IMR-90 (cell line): Measurements from ENCODE around the gene TMEM38B.

Experiments used
- BHLHE40 ChIP-seq: fragments of 150-350 bp; IDR thresholded peaks from 2 replicates; pipeline ENCODE4 v1.6.1; 2016; ENCODE audit warnings: mild to moderate bottlenecking, low read depth, low read length
- CEBPB ChIP-seq: IDR thresholded peaks from 2 replicates; pipeline ENCODE4 v1.6.1; 2012; ENCODE audit warnings: low read depth, low read length, improper control_type of control experiment
- CHD1 ChIP-seq: IDR thresholded peaks from 2 replicates; pipeline ENCODE4 v1.6.1; 2012; ENCODE audit warnings: low read depth, low read length, improper control_type of control experiment
- ELK1 ChIP-seq: fragments of 150-350 bp; IDR thresholded peaks from 2 replicates; pipeline ENCODE4 v1.6.1; 2016; ENCODE audit warnings: low read depth, mild to moderate bottlenecking, low read length, moderate library complexity, borderline replicate concordance
- FOS ChIP-seq: fragments of 150-350 bp; IDR thresholded peaks from 2 replicates; pipeline ENCODE4 v1.6.1; 2016; ENCODE audit warnings: low read depth, low read length
- MAZ ChIP-seq: IDR thresholded peaks from 2 replicates; pipeline ENCODE4 v1.6.1; 2012; ENCODE audit warnings: low read depth, mild to moderate bottlenecking, low read length, improper control_type of control experiment, moderate library complexity, borderline replicate concordance
- MXI1 ChIP-seq: IDR thresholded peaks from 2 replicates; pipeline ENCODE4 v1.6.1; 2012; ENCODE audit warnings: low read depth, mild to moderate bottlenecking, low read length, moderate library complexity, borderline replicate concordance
- POLR2A ChIP-seq: IDR thresholded peaks from 2 replicates; pipeline ENCODE4 v1.6.1; 2012; ENCODE audit warnings: mild to moderate bottlenecking, low read depth, low read length
- RAD21 ChIP-seq: IDR thresholded peaks from 2 replicates; pipeline ENCODE4 v1.6.1; 2012; ENCODE audit warnings: low read length, improper control_type of control experiment
- RCOR1 ChIP-seq: IDR thresholded peaks from 2 replicates; pipeline ENCODE4 v1.6.1; 2012; ENCODE audit warnings: mild to moderate bottlenecking, low read length, improper control_type of control experiment; ENCODE audit not compliant: insufficient replicate concordance
- RFX5 ChIP-seq: IDR thresholded peaks from 2 replicates; pipeline ENCODE4 v1.8.0; 2012; ENCODE audit warnings: low read depth, mild to moderate bottlenecking, low read length, moderate library complexity
- TF ChIP-seq, protein P1 (sequence below): conservative IDR thresholded peaks from 2 replicates; pipeline ENCODE4 v1.5.1; 2012; ENCODE audit warnings: mild to moderate bottlenecking, low read depth, low read length, improper control_type of control experiment
- TF ChIP-seq, protein P2 (sequence below): fragments of 150-350 bp; IDR thresholded peaks from 2 replicates; pipeline ENCODE4 v1.6.1; 2017; ENCODE audit warnings: mild to moderate bottlenecking, antibody characterized with exemption, low read length, low read depth

- TF ChIP-seq POLR2A (no peak), RAD21 (no peak), ELK1 (no peak), CEBPB (no peak), FOS (no peak), BHLHE40 (no peak), RCOR1 (no peak), MXI1 (no peak), RFX5 (no peak), CHD1 (no peak), MAZ (no peak)
- TF ChIP-seq, protein P1, sequence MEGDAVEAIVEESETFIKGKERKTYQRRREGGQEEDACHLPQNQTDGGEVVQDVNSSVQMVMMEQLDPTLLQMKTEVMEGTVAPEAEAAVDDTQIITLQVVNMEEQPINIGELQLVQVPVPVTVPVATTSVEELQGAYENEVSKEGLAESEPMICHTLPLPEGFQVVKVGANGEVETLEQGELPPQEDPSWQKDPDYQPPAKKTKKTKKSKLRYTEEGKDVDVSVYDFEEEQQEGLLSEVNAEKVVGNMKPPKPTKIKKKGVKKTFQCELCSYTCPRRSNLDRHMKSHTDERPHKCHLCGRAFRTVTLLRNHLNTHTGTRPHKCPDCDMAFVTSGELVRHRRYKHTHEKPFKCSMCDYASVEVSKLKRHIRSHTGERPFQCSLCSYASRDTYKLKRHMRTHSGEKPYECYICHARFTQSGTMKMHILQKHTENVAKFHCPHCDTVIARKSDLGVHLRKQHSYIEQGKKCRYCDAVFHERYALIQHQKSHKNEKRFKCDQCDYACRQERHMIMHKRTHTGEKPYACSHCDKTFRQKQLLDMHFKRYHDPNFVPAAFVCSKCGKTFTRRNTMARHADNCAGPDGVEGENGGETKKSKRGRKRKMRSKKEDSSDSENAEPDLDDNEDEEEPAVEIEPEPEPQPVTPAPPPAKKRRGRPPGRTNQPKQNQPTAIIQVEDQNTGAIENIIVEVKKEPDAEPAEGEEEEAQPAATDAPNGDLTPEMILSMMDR, result no peak
- TF ChIP-seq, protein P2, sequence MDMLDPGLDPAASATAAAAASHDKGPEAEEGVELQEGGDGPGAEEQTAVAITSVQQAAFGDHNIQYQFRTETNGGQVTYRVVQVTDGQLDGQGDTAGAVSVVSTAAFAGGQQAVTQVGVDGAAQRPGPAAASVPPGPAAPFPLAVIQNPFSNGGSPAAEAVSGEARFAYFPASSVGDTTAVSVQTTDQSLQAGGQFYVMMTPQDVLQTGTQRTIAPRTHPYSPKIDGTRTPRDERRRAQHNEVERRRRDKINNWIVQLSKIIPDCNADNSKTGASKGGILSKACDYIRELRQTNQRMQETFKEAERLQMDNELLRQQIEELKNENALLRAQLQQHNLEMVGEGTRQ, result no peak
These were observed 17.9 kb upstream of the TMEM38B start for GRCh38 chr9:105676351-105676923.
